ENCODE data around the gene ZDHHC22. TPM values are rescaled to one million over a fixed set of nuclear protein-coding genes. Genes with fewer than 3 reads are reported as not detected.
A peak's percentile ranks its signal among the peaks of the same experiment; 100 is the strongest.

ZDHHC22 gene
- total RNA-seq, 2 experiments from 2014 or later, result not detected

- DNase-seq, result no peak
- ChIA-PET CTCF (interaction anchor here (0.6 to 1.8 kb wide), 6 partner anchors 21 to 276 kb away, joined by 3 to 6 read pairs (median 4); no protein-coding TSS in a partner anchor), POLR2A (no interaction called here)
Observed at GRCh38 chr14:77151245-77151644, 9.7 kb upstream of the ZDHHC22 start.

GRCh38 chr14:77148510-77149231 lies 7.1 kb upstream of the ZDHHC22 start:
- ChIA-PET CTCF (interaction anchor here (1.3 kb wide), 2 partner anchors 35 to 167 kb away, joined by 3 to 4 read pairs; no protein-coding TSS in a partner anchor), POLR2A (no interaction called here)
- no peak overlapping the region for H3K4me3 Mint-ChIP-seq
- H3K4me1 Mint-ChIP-seq, result no peaks in the 10 kb centered on the region
- DNase-seq, result no peak
- H3K27ac Mint-ChIP-seq, result no peak overlapping the region
- H3K9me3 Mint-ChIP-seq, result no peaks in the 10 kb centered on the region
- H3K36me3 Mint-ChIP-seq (ENCODE audit: low read depth), result no peaks in the 10 kb centered on the region
- peaks cover 44% of the 10 kb centered on the region for H3K27me3 Mint-ChIP-seq

More at GRCh38 chr14:77151245-77151644, 9.7 kb upstream of the ZDHHC22 start:
- Mint-ChIP-seq H3K36me3 (ENCODE audit: low read depth) (no peaks in the 10 kb centered on the region), H3K9me3 (no peaks in the 10 kb centered on the region), H3K27me3 (peaks cover 33% of the 10 kb centered on the region), H3K4me1 (no peaks in the 10 kb centered on the region), H3K27ac (no peak overlapping the region), H3K4me3 (no peak overlapping the region)

DNA sequence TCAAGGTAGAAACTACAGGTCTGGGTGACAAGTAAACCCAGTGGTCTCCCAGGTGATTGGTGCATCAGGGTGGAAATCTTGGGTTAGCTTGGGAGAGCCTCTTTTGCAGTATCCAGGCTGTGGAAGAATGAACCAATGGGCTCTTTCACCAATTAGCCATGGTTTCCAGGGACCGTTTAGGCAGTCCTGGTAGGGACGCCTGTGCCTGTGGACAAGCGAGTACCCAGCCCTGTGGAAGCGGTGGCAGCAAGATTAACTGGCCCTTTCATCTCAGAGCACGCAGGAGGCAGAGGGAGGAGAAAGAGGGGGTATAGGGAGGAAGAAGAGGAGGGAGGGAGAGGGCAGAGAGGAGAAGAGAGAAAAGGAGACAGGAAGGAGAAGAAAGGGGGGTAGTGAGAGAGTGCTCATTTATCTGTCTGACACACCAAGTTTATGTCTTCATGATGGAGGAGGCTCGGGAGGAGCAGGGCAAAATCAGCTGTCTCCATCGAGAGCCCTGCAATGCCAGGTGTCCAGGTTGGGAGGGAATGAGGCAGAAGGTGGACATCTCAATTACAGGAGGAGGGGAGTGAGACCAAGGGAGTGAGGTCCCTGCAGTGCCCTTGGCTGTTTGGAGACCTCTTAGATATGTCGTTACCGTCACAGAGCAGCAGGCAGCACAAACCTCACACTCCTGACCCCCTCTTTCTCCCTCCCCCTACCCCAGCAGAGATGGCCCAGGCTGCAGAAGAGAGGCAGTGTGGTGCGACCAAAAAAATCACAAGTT lies 4.6 kb upstream of the ZDHHC22 start:
- Mint-ChIP-seq H3K27ac (no peak overlapping the region), H3K4me3 (no peak overlapping the region), H3K36me3 (ENCODE audit: low read depth) (no peaks in the 10 kb centered on the region), H3K27me3 (peaks cover 61% of the 10 kb centered on the region), H3K9me3 (no peaks in the 10 kb centered on the region), H3K4me1 (peaks cover 3% of the 10 kb centered on the region)
- DNase-seq, result no peak
- CTCF ChIA-PET, result interaction anchor here (0.7 to 1.5 kb wide), 4 partner anchors 10 to 169 kb away, joined by 3 to 4 read pairs (median 3); no protein-coding TSS in a partner anchor
- POLR2A ChIA-PET, result no interaction called here

DNA sequence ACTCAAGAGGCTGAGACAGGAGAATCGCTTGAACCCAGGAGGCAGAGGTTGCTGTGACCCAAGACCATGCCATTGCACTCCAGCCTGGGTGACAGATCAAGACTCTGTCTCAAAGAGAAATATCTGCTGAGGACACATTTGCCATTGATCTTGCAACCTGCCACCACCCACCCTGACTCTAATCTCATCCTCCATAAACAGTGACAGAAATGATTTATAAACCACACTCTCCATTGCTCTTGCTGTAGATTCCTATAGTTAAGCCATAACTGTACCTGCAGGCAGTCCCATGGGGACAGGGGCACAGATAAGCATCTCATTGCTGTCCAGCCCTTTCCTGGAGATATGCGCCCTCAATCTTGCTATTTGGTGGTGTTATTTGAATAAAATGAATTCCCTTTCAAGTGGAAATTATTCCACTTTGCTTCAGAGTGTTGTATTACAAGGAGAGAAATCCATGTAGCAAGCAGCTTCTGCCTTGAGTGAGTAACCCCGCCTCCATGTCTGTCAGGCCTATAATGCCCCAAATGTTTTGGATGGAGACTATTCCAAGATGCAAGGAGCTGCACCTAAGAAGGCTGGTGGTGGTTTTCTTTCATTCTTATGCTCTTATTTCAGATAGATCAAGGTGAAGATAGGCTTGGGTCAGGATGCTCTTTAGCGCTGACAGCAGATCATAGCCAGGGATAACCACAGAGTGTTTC lies 3.0 kb upstream of the ZDHHC22 start:
- Mint-ChIP-seq H3K27ac (no peak overlapping the region), H3K27me3 (peaks cover 70% of the 10 kb centered on the region), H3K4me1 (peaks cover 11% of the 10 kb centered on the region), H3K36me3 (ENCODE audit: low read depth) (no peaks in the 10 kb centered on the region), H3K4me3 (no peak overlapping the region), H3K9me3 (no peaks in the 10 kb centered on the region)
- no peak for DNase-seq
- CTCF ChIA-PET, result no interaction called here
- POLR2A ChIA-PET, result no interaction called here

GRCh38 chr14:77143071-77143470 lies 1.5 kb upstream of the ZDHHC22 start:
- no peaks in the 10 kb centered on the region for H3K36me3 Mint-ChIP-seq (ENCODE audit: low read depth)
- no peak overlapping the region for H3K27ac Mint-ChIP-seq
- H3K27me3 Mint-ChIP-seq, result peaks cover 77% of the 10 kb centered on the region
- DNase-seq, result no peak
- H3K9me3 Mint-ChIP-seq, result no peaks in the 10 kb centered on the region
- H3K4me3 Mint-ChIP-seq, result no peak overlapping the region
- POLR2A ChIA-PET, result no interaction called here
- H3K4me1 Mint-ChIP-seq, result peaks cover 16% of the 10 kb centered on the region
- CTCF ChIA-PET, result interaction anchor here (0.6 to 0.9 kb wide), 3 partner anchors 52 to 762 kb away, joined by 3 read pairs; no protein-coding TSS in a partner anchor

DNA sequence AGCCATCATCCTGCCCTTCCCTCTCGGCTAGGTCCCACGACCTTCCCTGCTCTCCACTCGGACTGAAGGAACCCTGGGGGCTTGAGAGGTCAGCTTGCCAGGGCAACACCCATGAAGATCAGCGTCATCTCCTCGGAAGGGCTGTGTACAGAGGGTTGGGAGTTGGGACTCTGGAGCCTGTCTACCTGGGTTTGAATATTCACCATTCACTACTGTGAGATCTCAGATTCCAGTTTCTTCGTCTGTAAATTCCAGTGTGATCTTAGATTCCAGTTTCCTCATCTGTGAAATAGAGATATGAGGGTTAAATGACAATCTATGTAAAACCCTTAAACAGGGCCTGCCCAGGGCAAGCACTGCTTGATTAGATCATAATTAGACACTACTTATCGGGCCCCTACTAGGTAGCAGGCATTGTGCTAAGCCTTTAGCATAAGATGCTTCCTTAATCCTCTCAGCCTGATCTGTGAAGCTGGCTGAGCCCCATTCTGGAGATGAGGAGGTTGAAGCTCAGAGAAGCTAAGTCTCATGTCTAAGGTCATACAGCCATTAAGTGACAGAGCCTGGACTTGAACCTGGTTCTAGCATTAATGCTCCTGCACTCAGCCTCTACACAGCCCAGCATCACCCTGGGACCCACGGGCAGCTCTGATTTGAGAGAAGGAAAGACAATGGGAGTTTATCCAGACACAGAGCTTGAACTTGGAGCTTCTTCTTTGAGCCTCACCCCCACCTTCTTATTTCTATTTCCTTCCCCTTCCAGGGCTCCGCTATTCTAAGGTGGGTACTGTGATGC lies 612 bp upstream of the ZDHHC22 start:
- POLR2A ChIA-PET, result no interaction called here
- Mint-ChIP-seq H3K4me3 (no peak overlapping the region), H3K27me3 (peaks cover 80% of the 10 kb centered on the region), H3K4me1 (peaks cover 16% of the 10 kb centered on the region), H3K27ac (no peak overlapping the region), H3K9me3 (no peaks in the 10 kb centered on the region), H3K36me3 (ENCODE audit: low read depth) (no peaks in the 10 kb centered on the region)
- CTCF ChIA-PET, result interaction anchor here (0.6 to 1.6 kb wide), 4 partner anchors 12 to 763 kb away, joined by 3 to 5 read pairs (median 3); no protein-coding TSS in a partner anchor
- no peak for DNase-seq

GRCh38 chr14:77140359-77141213 lies 1.0 kb downstream of the ZDHHC22 start:
- Mint-ChIP-seq H3K9me3 (no peaks in the 10 kb centered on the region), H3K27ac (no peak overlapping the region), H3K36me3 (ENCODE audit: low read depth) (no peaks in the 10 kb centered on the region), H3K4me1 (peaks cover 16% of the 10 kb centered on the region), H3K4me3 (peak overlapping the region; percentile 39), H3K27me3 (peaks cover 68% of the 10 kb centered on the region)
- DNase-seq, result no peak
- ChIA-PET POLR2A (interaction anchor here (0.6 kb wide), 1 partner anchor 998 kb away, joined by 4 read pairs; no protein-coding TSS in a partner anchor), CTCF (interaction anchor here (0.6 to 1.3 kb wide), 3 partner anchors 15 to 1669 kb away, joined by 3 to 4 read pairs (median 3); no protein-coding TSS in a partner anchor)

GRCh38 chr14:77139540-77140358 lies 1.8 kb downstream of the ZDHHC22 start:
- POLR2A ChIA-PET, result no interaction called here
- H3K27me3 Mint-ChIP-seq, result peaks cover 67% of the 10 kb centered on the region
- no peak overlapping the region for H3K27ac Mint-ChIP-seq
- H3K36me3 Mint-ChIP-seq (ENCODE audit: low read depth), result no peaks in the 10 kb centered on the region
- H3K9me3 Mint-ChIP-seq, result no peaks in the 10 kb centered on the region
- no peak overlapping the region for H3K4me3 Mint-ChIP-seq
- CTCF ChIA-PET, result interaction anchor here (0.6 to 1.3 kb wide), 2 partner anchors 14 to 1670 kb away, joined by 3 to 4 read pairs; no protein-coding TSS in a partner anchor
- peaks cover 16% of the 10 kb centered on the region for H3K4me1 Mint-ChIP-seq
- DNase-seq, result peak; percentile 55

GRCh38 chr14:77139022-77139421 lies 2.6 kb downstream of the ZDHHC22 start:
- Mint-ChIP-seq H3K9me3 (no peaks in the 10 kb centered on the region), H3K27me3 (peaks cover 63% of the 10 kb centered on the region), H3K4me1 (peaks cover 16% of the 10 kb centered on the region), H3K36me3 (ENCODE audit: low read depth) (no peaks in the 10 kb centered on the region), H3K4me3 (no peak overlapping the region), H3K27ac (no peak overlapping the region)
- ChIA-PET POLR2A (no interaction called here), CTCF (interaction anchor here (1.3 kb wide), 1 partner anchor 13 kb away, joined by 3 read pairs; no protein-coding TSS in a partner anchor)
- DNase-seq, result no peak

GRCh38 chr14:77133720-77134338 lies 7.8 kb downstream of the ZDHHC22 start:
- H3K27ac Mint-ChIP-seq, result no peak overlapping the region
- ChIA-PET CTCF (interaction anchor here (0.6 to 1.0 kb wide), 3 partner anchors 10 to 429 kb away, joined by 3 read pairs; no protein-coding TSS in a partner anchor), POLR2A (interaction anchor here (1.0 kb wide), 1 partner anchor 20 kb away, joined by 5 read pairs; no protein-coding TSS in a partner anchor)
- no peak overlapping the region for H3K4me3 Mint-ChIP-seq
- no peaks in the 10 kb centered on the region for H3K4me1 Mint-ChIP-seq
- no peaks in the 10 kb centered on the region for H3K9me3 Mint-ChIP-seq
- H3K36me3 Mint-ChIP-seq (ENCODE audit: low read depth), result no peaks in the 10 kb centered on the region
- H3K27me3 Mint-ChIP-seq, result peaks cover 47% of the 10 kb centered on the region
- DNase-seq, result peak; percentile 84

All from activated CD4-positive, alpha-beta T cell treated with anti-CD3 and anti-CD28 coated beads, Interleukin-2, amount 10 ng/mL, durations not matched to agents 7 days and 5 days (primary cell).